Measurements from ENCODE around the gene TRPM4. TPM values are rescaled to one million over a fixed set of nuclear protein-coding genes. Genes with fewer than 3 reads are reported as not detected.

The TRPM4 gene
- total RNA-seq, 1 donor from 2014 or later, result 33.1 TPM

GRCh38 chr19:49224879-49225278, 67.3 kb downstream of the TRPM4 start:
- peak; percentile 66 for TF ChIP-seq CTCF (conservative IDR thresholded peaks at IDR 0.05)
- Mint-ChIP-seq H3K27ac (peak overlapping the region; percentile 46), H3K27me3 (peaks cover 3% of the 10 kb centered on the region), H3K9me3 (no peaks in the 10 kb centered on the region), H3K36me3 (no peaks in the 10 kb centered on the region), H3K4me1 (ENCODE audit: unreplicated experiment) (peaks cover 5% of the 10 kb centered on the region), H3K4me3 (no peak overlapping the region)
- DNase-seq (ENCODE audit: extremely low spot score, unreplicated experiment), result no peak

DNA sequence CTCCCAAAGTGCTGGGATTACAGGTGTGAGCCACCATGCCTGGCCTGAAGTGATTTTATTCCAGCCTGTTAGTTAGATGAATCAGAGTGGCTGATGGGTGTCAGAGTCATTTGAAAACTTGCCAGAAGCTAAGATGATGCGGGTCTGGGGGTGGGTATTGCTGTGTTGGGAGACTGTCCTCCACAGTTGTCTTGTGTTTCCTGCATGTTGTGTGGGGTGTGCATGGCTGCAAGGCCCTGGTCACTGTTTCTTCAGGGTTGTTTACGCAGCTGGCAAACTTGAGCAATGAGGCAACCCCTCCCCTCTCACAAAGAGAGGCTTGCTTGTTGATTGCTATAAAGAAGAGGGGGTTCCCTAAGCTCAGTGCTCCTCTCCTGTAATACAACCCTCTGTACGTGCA, 71.8 kb downstream of the TRPM4 start:
- no peaks in the 10 kb centered on the region for H3K36me3 Mint-ChIP-seq
- H3K27me3 Mint-ChIP-seq, result peaks cover 4% of the 10 kb centered on the region
- no peak for DNase-seq (ENCODE audit: extremely low spot score, unreplicated experiment)
- H3K4me1 Mint-ChIP-seq (ENCODE audit: unreplicated experiment), result peaks cover 5% of the 10 kb centered on the region
- H3K27ac Mint-ChIP-seq, result no peak overlapping the region
- H3K4me3 Mint-ChIP-seq, result no peak overlapping the region
- H3K9me3 Mint-ChIP-seq, result no peaks in the 10 kb centered on the region
- no peak for TF ChIP-seq CTCF (conservative IDR thresholded peaks at IDR 0.05)

- H3K36me3 Mint-ChIP-seq, result no peaks in the 10 kb centered on the region
- H3K4me3 Mint-ChIP-seq, result no peak overlapping the region
- DNase-seq (ENCODE audit: extremely low spot score, unreplicated experiment), result no peak
- H3K4me1 Mint-ChIP-seq (ENCODE audit: unreplicated experiment), result no peaks in the 10 kb centered on the region
- no peak overlapping the region for H3K27ac Mint-ChIP-seq
- H3K9me3 Mint-ChIP-seq, result no peaks in the 10 kb centered on the region
- no peak for TF ChIP-seq CTCF (conservative IDR thresholded peaks at IDR 0.05)
- H3K27me3 Mint-ChIP-seq, result peaks cover 12% of the 10 kb centered on the region
Observed at GRCh38 chr19:49231389-49231788, 73.8 kb downstream of the TRPM4 start.

GRCh38 chr19:49231804-49232203, 74.2 kb downstream of the TRPM4 start:
- Mint-ChIP-seq H3K36me3 (no peaks in the 10 kb centered on the region), H3K4me1 (ENCODE audit: unreplicated experiment) (no peaks in the 10 kb centered on the region), H3K27me3 (peaks cover 15% of the 10 kb centered on the region), H3K27ac (no peak overlapping the region), H3K9me3 (no peaks in the 10 kb centered on the region), H3K4me3 (no peak overlapping the region)
- no peak for TF ChIP-seq CTCF (conservative IDR thresholded peaks at IDR 0.05)
- DNase-seq (ENCODE audit: extremely low spot score, unreplicated experiment), result no peak

- Mint-ChIP-seq H3K27me3 (peaks cover 21% of the 10 kb centered on the region), H3K27ac (no peak overlapping the region), H3K9me3 (no peaks in the 10 kb centered on the region), H3K4me3 (no peak overlapping the region), H3K36me3 (no peaks in the 10 kb centered on the region), H3K4me1 (ENCODE audit: unreplicated experiment) (no peaks in the 10 kb centered on the region)
- no peak for DNase-seq (ENCODE audit: extremely low spot score, unreplicated experiment)
- no peak for TF ChIP-seq CTCF (conservative IDR thresholded peaks at IDR 0.05)
Observed at GRCh38 chr19:49233163-49233562, 75.6 kb downstream of the TRPM4 start.

DNA sequence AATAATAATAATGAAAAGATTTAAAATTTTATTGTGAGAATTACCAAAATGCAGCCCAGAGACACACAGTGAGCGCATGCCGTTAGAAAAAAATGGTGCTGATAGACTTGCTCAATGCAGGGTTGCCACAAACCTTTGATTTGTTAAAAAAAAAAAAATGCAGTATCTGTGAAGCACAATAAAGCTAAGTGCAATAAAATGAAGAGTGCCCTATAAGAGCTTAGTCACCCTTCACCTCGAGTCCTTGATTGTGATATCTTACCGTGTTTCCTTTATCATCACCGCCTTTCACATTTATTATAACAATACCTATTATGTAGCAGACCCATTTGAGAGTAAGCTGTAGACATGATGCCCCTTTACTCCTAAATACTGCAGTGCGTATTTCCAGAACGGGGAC, 84.2 kb downstream of the TRPM4 start:
- no peak overlapping the region for H3K27ac Mint-ChIP-seq
- H3K4me3 Mint-ChIP-seq, result no peak overlapping the region

More for the DNA sequence above, 84.2 kb downstream of the TRPM4 start:
- no peaks in the 10 kb centered on the region for H3K4me1 Mint-ChIP-seq (ENCODE audit: unreplicated experiment)
- no peaks in the 10 kb centered on the region for H3K9me3 Mint-ChIP-seq
- no peak for DNase-seq (ENCODE audit: extremely low spot score, unreplicated experiment)
- no peak for TF ChIP-seq CTCF (conservative IDR thresholded peaks at IDR 0.05)
- H3K36me3 Mint-ChIP-seq, result no peaks in the 10 kb centered on the region
- H3K27me3 Mint-ChIP-seq, result peaks cover 9% of the 10 kb centered on the region

Data from type B pancreatic cell (in vitro differentiated cells).